Neural cell (in vitro differentiated cells): ENCODE data around the gene SWT1. TPM values are rescaled to one million over a fixed set of nuclear protein-coding genes. Genes with fewer than 3 reads are reported as not detected.

Source experiments
- H2AFZ ChIP-seq: fragments of 200-600, 300-800 bp; sonication (generic), shearing (Covaris generic); 2 replicates; pipeline ENCODE4 v1.6.0; 2014; ENCODE audit warnings: low read depth, mild to moderate bottlenecking, antibody characterized with exemption, low read length, moderate library complexity
- H3F3A ChIP-seq: fragments of 200-600 bp; shearing (Covaris generic); 2 replicates; pipeline ENCODE4 v1.6.1; 2016; ENCODE audit warnings: mild to moderate bottlenecking, moderate library complexity, mixed read lengths, antibody characterized with exemption, low read length; ENCODE audit not compliant: insufficient read depth, poor library complexity, severe bottlenecking
- H3K27ac ChIP-seq: fragments of 200-600, 300-800 bp; sonication (generic), shearing (Covaris generic); 2 replicates; pipeline ENCODE4 v1.5.1; 2014; ENCODE audit warnings: mild to moderate bottlenecking, low read length, moderate library complexity
- H3K27me3 ChIP-seq: fragments of 300-800, 200-600 bp; sonication (generic), shearing (Covaris generic); 2 replicates; pipeline ENCODE4 v1.6.0; 2014; ENCODE audit warnings: mild to moderate bottlenecking, low read depth, low read length, moderate library complexity; ENCODE audit not compliant: insufficient read depth
- H3K36me3 ChIP-seq: fragments of 300-800, 200-600 bp; sonication (generic), shearing (Covaris generic); 2 replicates; pipeline ENCODE4 v1.5.1; 2014; ENCODE audit warnings: mild to moderate bottlenecking, antibody characterized with exemption, low read length, moderate library complexity; ENCODE audit not compliant: insufficient read depth
- H3K4me2 ChIP-seq: fragments of 300-800, 200-600 bp; sonication (generic), shearing (Covaris generic); 2 replicates; pipeline ENCODE4 v1.6.0; 2014; ENCODE audit warnings: mild to moderate bottlenecking, low read length
- H3K4me3 ChIP-seq: fragments of 300-800, 200-600 bp; sonication (generic), shearing (Covaris generic); 2 replicates; pipeline ENCODE4 v1.5.1; 2014; ENCODE audit warnings: mild to moderate bottlenecking, low read length, moderate library complexity
- H3K79me2 ChIP-seq: fragments of 200-600 bp; shearing (Covaris generic); replicated peaks from 2 replicates; pipeline ENCODE4 v1.6.0; 2014; ENCODE audit warnings: mild to moderate bottlenecking, low read length, moderate library complexity; ENCODE audit not compliant: insufficient read depth
- H3K9ac ChIP-seq: fragments of 300-800, 200-600 bp; sonication (generic), shearing (Covaris generic); 2 replicates; pipeline ENCODE4 v1.6.1; 2016; ENCODE audit warnings: mild to moderate bottlenecking, low read length, mixed read lengths
- H3K9me2 ChIP-seq: fragments of 200-600 bp; shearing (Covaris generic); 2 replicates; pipeline ENCODE4 v1.6.1; 2016; ENCODE audit warnings: mild to moderate bottlenecking, low read length, mixed read lengths; ENCODE audit not compliant: insufficient read depth
- H3K9me3 ChIP-seq: fragments of 200-600, 300-800 bp; sonication (generic), shearing (Covaris generic); 2 replicates; pipeline ENCODE4 v1.6.1; 2016; ENCODE audit warnings: mild to moderate bottlenecking, mixed run types, low read length, moderate library complexity, mixed read lengths
- H4K20me1 ChIP-seq: fragments of 200-600 bp; shearing (Covaris generic); 2 replicates; pipeline ENCODE4 v1.6.1; 2016; ENCODE audit warnings: mild to moderate bottlenecking, mixed run types; ENCODE audit not compliant: insufficient read depth
- CTCF ChIP-seq: fragments of 450-650 bp; IDR thresholded peaks from 2 replicates; pipeline ENCODE4 v1.5.1; 2014; ENCODE audit warnings: antibody characterized with exemption, mild to moderate bottlenecking, moderate library complexity; ENCODE audit not compliant: poor library complexity, severe bottlenecking
- EP300 ChIP-seq: fragments of 450-650 bp; conservative IDR thresholded peaks from 2 replicates; pipeline ENCODE4 v1.6.1; 2014; ENCODE audit warnings: antibody characterized with exemption, mild to moderate bottlenecking, moderate library complexity; ENCODE audit not compliant: poor library complexity, severe bottlenecking
- EZH2 ChIP-seq: fragments of 200-600, 300-800 bp; shearing (Covaris generic), sonication (generic); IDR thresholded peaks from 2 replicates; pipeline ENCODE4 v1.6.1; 2014; ENCODE audit warnings: antibody characterized with exemption, low read length, borderline replicate concordance, mild to moderate bottlenecking; ENCODE audit not compliant: insufficient read depth, poor library complexity, severe bottlenecking
- MXI1 ChIP-seq: fragments of 450-650 bp; conservative IDR thresholded peaks from 2 replicates; pipeline ENCODE4 v1.6.1; 2014; ENCODE audit warnings: antibody characterized with exemption, mild to moderate bottlenecking; ENCODE audit not compliant: poor library complexity, severe bottlenecking
- POLR2AphosphoS5 ChIP-seq: IDR thresholded peaks from 2 replicates; pipeline ENCODE4 v1.6.1; 2012
- RAD21 ChIP-seq: fragments of 450-650 bp; conservative IDR thresholded peaks from 2 replicates; pipeline ENCODE4 v1.6.1; 2014; ENCODE audit warnings: antibody characterized with exemption, mild to moderate bottlenecking, moderate library complexity
- REST ChIP-seq: IDR thresholded peaks from 2 replicates; pipeline ENCODE4 v1.6.1; 2012; ENCODE audit warnings: borderline replicate concordance
- SMC3 ChIP-seq: fragments of 450-650 bp; conservative IDR thresholded peaks from 2 replicates; pipeline ENCODE4 v1.6.1; 2014; ENCODE audit warnings: antibody characterized with exemption, mild to moderate bottlenecking, moderate library complexity; ENCODE audit not compliant: poor library complexity
- TAF1 ChIP-seq: IDR thresholded peaks from 2 replicates; pipeline ENCODE4 v1.6.1; 2012; ENCODE audit warnings: low read depth
- polyA plus RNA-seq: library from polyadenylated mRNA; depleted of rRNA; stranded (reverse); fragments of >200 nt; gene quantifications from 2 replicates; pipeline ENCODE4 v1.2.3, GENCODE V29; 2014

Gene SWT1
- polyA plus RNA-seq, 1 donor from 2014 or later, result 9.3 TPM

GRCh38 chr1:185157599-185158412, 839 bp downstream of the SWT1 start:
- H3K9me2 ChIP-seq, result no peaks in the 10 kb centered on the region
- H3K9me3 ChIP-seq, result no peaks in the 10 kb centered on the region
- peaks cover 29% of the 10 kb centered on the region for H3K79me2 ChIP-seq
- peak overlapping the region; percentile 80 for H3K4me3 ChIP-seq
- TF ChIP-seq EZH2 (no peak), REST (no peak), POLR2AphosphoS5 (no peak), EP300 (no peak)
- no peak overlapping the region for H3K27ac ChIP-seq
- peak overlapping the region; percentile 88 for H3K4me2 ChIP-seq
- no peaks in the 10 kb centered on the region for H4K20me1 ChIP-seq
- peak overlapping the region; percentile 87 for H2AFZ ChIP-seq
- H3K9ac ChIP-seq, result peak overlapping the region; percentile 97
- no peaks in the 10 kb centered on the region for H3F3A ChIP-seq
- H3K36me3 ChIP-seq, result no peaks in the 10 kb centered on the region
- H3K27me3 ChIP-seq, result no peaks in the 10 kb centered on the region

- H3K4me2 ChIP-seq, result peak overlapping the region; percentile 88
- TF ChIP-seq REST, result no peak
- no peak for TF ChIP-seq POLR2AphosphoS5
- TF ChIP-seq SMC3, result no peak
- no peak for TF ChIP-seq CTCF
- TF ChIP-seq EP300, result no peak
- no peak for TF ChIP-seq MXI1
- TF ChIP-seq RAD21, result no peak
- no peak for TF ChIP-seq TAF1
- no peak for TF ChIP-seq EZH2
- no peak overlapping the region for H3K27ac ChIP-seq
- H3K9ac ChIP-seq, result no peak overlapping the region
- H3K4me3 ChIP-seq, result peak overlapping the region; percentile 80
- no peaks in the 10 kb centered on the region for H3K36me3 ChIP-seq
- no peaks in the 10 kb centered on the region for H3K9me2 ChIP-seq
- no peak overlapping the region for H2AFZ ChIP-seq
- no peaks in the 10 kb centered on the region for H3K9me3 ChIP-seq
- no peaks in the 10 kb centered on the region for H4K20me1 ChIP-seq
- H3K79me2 ChIP-seq, result peaks cover 28% of the 10 kb centered on the region
- H3K27me3 ChIP-seq, result no peaks in the 10 kb centered on the region
- no peaks in the 10 kb centered on the region for H3F3A ChIP-seq
These were observed 1.8 kb downstream of the SWT1 start for GRCh38 chr1:185158800-185159199.
